SK-N-SH treated with all-trans-retinoic acid at 6 μM for 48 hours (cell line): ENCODE measurements around the gene KIF6.

Source experiments
- ATAC-seq: fragments of 200-7000 bp; cut with Tn5 transposase; 3 replicates; pipeline ENCODE4 v1.9.1; 2020; ENCODE audit warnings: mild to moderate bottlenecking, moderate library complexity
- ARNTL ChIP-seq: fragments of 450-650 bp; formaldehyde crosslinking; IDR thresholded peaks from 2 replicates; pipeline ENCODE4 v1.5.0; 2020; ENCODE audit warnings: low read depth, mild to moderate bottlenecking, moderate library complexity, borderline replicate concordance
- BACH2 ChIP-seq: fragments of 250-450 bp; sonication (Bioruptor Pico); IDR thresholded peaks from 2 replicates; pipeline ENCODE4 v1.9.0; 2021; ENCODE audit warnings: mild to moderate bottlenecking, borderline replicate concordance
- CSDC2 ChIP-seq: fragments of 250-450 bp; sonication (Bioruptor Pico); IDR thresholded peaks from 2 replicates; pipeline ENCODE4 v1.5.0; 2020; ENCODE audit warnings: mild to moderate bottlenecking, moderate library complexity
- CSRNP3 ChIP-seq: fragments of 250-450 bp; sonication (Bioruptor Pico); IDR thresholded peaks from 2 replicates; pipeline ENCODE4 v1.5.1; 2021; ENCODE audit warnings: mild to moderate bottlenecking, moderate library complexity
- GLIS3 ChIP-seq: fragments of 250-450 bp; sonication (Bioruptor Pico); IDR thresholded peaks from 2 replicates; pipeline ENCODE4 v1.5.0; 2020; ENCODE audit warnings: mild to moderate bottlenecking, moderate library complexity
- ISL1 ChIP-seq: fragments of 250-450 bp; sonication (Bioruptor Pico); IDR thresholded peaks from 2 replicates; pipeline ENCODE4 v2.1.2; 2022; ENCODE audit warnings: mild to moderate bottlenecking, moderate library complexity
- OSR1 ChIP-seq: fragments of 250-450 bp; sonication (Bioruptor Pico); IDR thresholded peaks from 2 replicates; pipeline ENCODE4 v1.8.0; 2022; ENCODE audit warnings: moderate library complexity, mild to moderate bottlenecking, inconsistent platforms
- PATZ1 ChIP-seq: fragments of 250-450 bp; sonication (Bioruptor Pico); IDR thresholded peaks from 2 replicates; pipeline ENCODE4 v1.8.0; 2020; ENCODE audit warnings: mild to moderate bottlenecking, moderate library complexity, borderline replicate concordance
- POU6F1 ChIP-seq: fragments of 250-450 bp; sonication (Bioruptor Pico); IDR thresholded peaks from 2 replicates; pipeline ENCODE4 v1.8.0; 2021; ENCODE audit warnings: low read depth, mild to moderate bottlenecking, moderate library complexity, borderline replicate concordance
- PPARA ChIP-seq: fragments of 250-450 bp; sonication (Bioruptor Pico); IDR thresholded peaks from 2 replicates; pipeline ENCODE4 v1.5.0; 2020; ENCODE audit warnings: mild to moderate bottlenecking, borderline replicate concordance
- RARB ChIP-seq: fragments of 250-450 bp; sonication (Bioruptor Pico); IDR thresholded peaks from 2 replicates; pipeline ENCODE4 v1.8.0; 2021; ENCODE audit warnings: mild to moderate bottlenecking, moderate library complexity
- SNAI2 ChIP-seq: fragments of 250-450 bp; sonication (Bioruptor Pico); IDR thresholded peaks from 2 replicates; pipeline ENCODE4 v1.5.0; 2020; ENCODE audit warnings: mild to moderate bottlenecking, moderate library complexity
- TCF4 ChIP-seq: fragments of 250-450 bp; sonication (Bioruptor Pico); IDR thresholded peaks from 2 replicates; pipeline ENCODE4 v1.8.0; 2021; ENCODE audit warnings: mild to moderate bottlenecking, moderate library complexity, borderline replicate concordance
- TOX ChIP-seq: fragments of 250-450 bp; sonication (Bioruptor Pico); IDR thresholded peaks from 2 replicates; pipeline ENCODE4 v1.8.0; 2021; ENCODE audit warnings: mild to moderate bottlenecking, moderate library complexity, borderline replicate concordance
- TSHZ2 ChIP-seq: fragments of 250-450 bp; sonication (Bioruptor Pico); IDR thresholded peaks from 2 replicates; pipeline ENCODE4 v1.5.0; 2020; ENCODE audit warnings: mild to moderate bottlenecking, moderate library complexity
- ZC3H10 ChIP-seq: fragments of 250-450 bp; sonication (Bioruptor Pico); IDR thresholded peaks from 2 replicates; pipeline ENCODE4 v1.5.1; 2021; ENCODE audit warnings: mild to moderate bottlenecking, moderate library complexity
- ZFP30 ChIP-seq: fragments of 450-650 bp; formaldehyde crosslinking; IDR thresholded peaks from 2 replicates; pipeline ENCODE4 v1.5.0; 2022; ENCODE audit warnings: mild to moderate bottlenecking, moderate library complexity
- ZNF565 ChIP-seq: fragments of 450-650 bp; formaldehyde crosslinking; conservative IDR thresholded peaks from 2 replicates; pipeline ENCODE4 v1.5.0; 2020; ENCODE audit warnings: low read depth, mild to moderate bottlenecking, moderate library complexity
- ZNF70 ChIP-seq: fragments of 450-650 bp; formaldehyde crosslinking; IDR thresholded peaks from 2 replicates; pipeline ENCODE4 v1.5.0; 2020; ENCODE audit warnings: mild to moderate bottlenecking, moderate library complexity
- ZNF8 ChIP-seq: fragments of 450-650 bp; formaldehyde crosslinking; IDR thresholded peaks from 2 replicates; pipeline ENCODE4 v1.5.0; 2020; ENCODE audit warnings: mild to moderate bottlenecking, moderate library complexity

The KIF6 gene

GRCh38 chr6:39558591-39559190, 166.5 kb downstream of the KIF6 start:
- ATAC-seq, result no peak
- no peak for TF ChIP-seq ZNF8
- TF ChIP-seq ZFP30 (CRISPR knock-in tag), result no peak
- TF ChIP-seq CSDC2 (CRISPR knock-in tag), result no peak
- no peak for TF ChIP-seq ZC3H10 (CRISPR knock-in tag)
- no peak for TF ChIP-seq TOX
- no peak for TF ChIP-seq RARB (CRISPR knock-in tag)
- TF ChIP-seq TCF4, result no peak
- TF ChIP-seq ZNF70 (CRISPR knock-in tag), result no peak
- TF ChIP-seq BACH2, result no peak
- TF ChIP-seq TSHZ2 (CRISPR knock-in tag), result no peak
- TF ChIP-seq SNAI2, result no peak
- no peak for TF ChIP-seq ZNF565 (CRISPR knock-in tag)
- no peak for TF ChIP-seq PATZ1 (CRISPR knock-in tag)
- no peak for TF ChIP-seq CSRNP3

- TF ChIP-seq ZNF70 (CRISPR knock-in tag), result peak; percentile 64
- peak; percentile 79 for TF ChIP-seq TCF4
- TF ChIP-seq ZFP30 (CRISPR knock-in tag), result no peak
- 0 out of 2 replicates have a peak, but pooled peaks have one; percentile 43 for TF ChIP-seq TSHZ2 (CRISPR knock-in tag)
- TF ChIP-seq, all 23 proteins: peak for 3
- no peak for ATAC-seq
These were observed 167.1 kb downstream of the KIF6 start for GRCh38 chr6:39558079-39558478.

- no peak for ATAC-seq
- TF ChIP-seq ISL1 (CRISPR knock-in tag) (no peak), ZC3H10 (CRISPR knock-in tag) (no peak), ZNF565 (CRISPR knock-in tag) (no peak), POU6F1 (no peak), BACH2 (no peak), OSR1 (CRISPR knock-in tag) (no peak), PATZ1 (CRISPR knock-in tag) (no peak), ZFP30 (CRISPR knock-in tag) (no peak), GLIS3 (CRISPR knock-in tag) (no peak), SNAI2 (no peak), ARNTL (CRISPR knock-in tag) (no peak), CSDC2 (CRISPR knock-in tag) (no peak), ZNF70 (CRISPR knock-in tag) (no peak), PPARA (no peak), TCF4 (no peak)
These were observed 170.1 kb downstream of the KIF6 start for GRCh38 chr6:39555136-39555535.
